Naive thymus-derived CD4-positive, alpha-beta T cell (primary cell): ENCODE measurements around the gene DUSP11. TPM values are rescaled to one million over a fixed set of nuclear protein-coding genes. Genes with fewer than 3 reads are reported as not detected.

ENCODE experiments used
- ATAC-seq: fragments of 150-1000 bp; cut with Tn5 transposase; 2 replicates; pipeline ENCODE4 v1.10.0; 2021; ENCODE audit warnings: mild to moderate bottlenecking, moderate library complexity
- CTCF ChIA-PET: fragments of 350-600 bp; sonication (Branson Sonifier 250); formaldehyde crosslinking; loops from one replicate; lab custom pipeline; 2021; ENCODE audit warnings: antibody characterized with exemption; lab: Charles Lee
- POLR2A ChIA-PET: fragments of 350-600 bp; sonication (Branson Sonifier 250); formaldehyde crosslinking; loops from one replicate; lab custom pipeline; 2021; ENCODE audit warnings: antibody characterized with exemption, inconsistent platforms; lab: Charles Lee
- DNase-seq, 9 donors: peaks; one replicate each; pipeline versions ENCODE4 v3.0.0 to v3.0.0-alpha.2; 2020 to 2022; ENCODE audit warnings: mixed read lengths in 1 of 9
- H3K27ac ChIP-seq: one replicate; pipeline ENCODE4 v1.7.0; 2013; ENCODE audit warnings: mild to moderate bottlenecking, low read depth, low read length, moderate library complexity
- H3K27me3 ChIP-seq, 2 donors: one replicate each; pipeline ENCODE4 v1.7.0; 2013; ENCODE audit warnings: low read length in 2 of 2, mild to moderate bottlenecking in 2 of 2, moderate library complexity in 2 of 2; ENCODE audit not compliant: control insufficient read depth in 2 of 2, insufficient read depth in 2 of 2
- H3K36me3 ChIP-seq, 3 experiments: 1 replicate in 2 of 3; 2 replicates in 1 of 3; pipeline ENCODE4 v1.7.0; 2013; ENCODE audit warnings: low read length in 3 of 3, mild to moderate bottlenecking in 3 of 3, moderate library complexity in 1 of 3; ENCODE audit not compliant: insufficient read depth in 3 of 3, control insufficient read depth in 2 of 3
- H3K4me1 ChIP-seq, 2 donors: one replicate each; pipeline ENCODE4 v1.7.0; 2013; ENCODE audit warnings: low read length in 2 of 2, mild to moderate bottlenecking in 2 of 2, moderate library complexity in 1 of 2; ENCODE audit not compliant: control insufficient read depth in 2 of 2, insufficient read depth in 2 of 2
- H3K4me3 ChIP-seq: 2 replicates; pipeline ENCODE4 v1.7.0; 2013; ENCODE audit warnings: mild to moderate bottlenecking, low read length
- H3K9me3 ChIP-seq, 3 experiments: 1 replicate in 2 of 3; 2 replicates in 1 of 3; pipeline ENCODE4 v1.7.0; 2013; ENCODE audit warnings: low read length in 3 of 3; ENCODE audit not compliant: control insufficient read depth in 2 of 3
- H3K27ac Mint-ChIP-seq, 9 donors: one replicate each; pipeline ENCODE4 v1.8.0; 2020 to 2022; ENCODE audit warnings: mixed read lengths in 9 of 9, mild to moderate bottlenecking in 8 of 9, moderate library complexity in 5 of 9, inconsistent platforms in 2 of 9
- H3K27me3 Mint-ChIP-seq, 5 donors: one replicate each; pipeline ENCODE4 v1.8.0; 2021 to 2022; ENCODE audit warnings: mixed read lengths in 5 of 5, mild to moderate bottlenecking in 1 of 5
- H3K36me3 Mint-ChIP-seq, 5 donors: one replicate each; pipeline ENCODE4 v1.8.0; 2020 to 2022; ENCODE audit warnings: mixed read lengths in 5 of 5, mild to moderate bottlenecking in 3 of 5, inconsistent platforms in 1 of 5
- H3K4me1 Mint-ChIP-seq, 7 donors: one replicate each; pipeline ENCODE4 v1.8.0; 2020 to 2022; ENCODE audit warnings: mixed read lengths in 7 of 7, mild to moderate bottlenecking in 3 of 7, inconsistent platforms in 1 of 7
- H3K4me3 Mint-ChIP-seq, 10 donors: one replicate each; pipeline ENCODE4 v1.8.0; 2020 to 2022; ENCODE audit warnings: mild to moderate bottlenecking in 10 of 10, mixed read lengths in 10 of 10, moderate library complexity in 6 of 10, inconsistent platforms in 2 of 10
- H3K9me3 Mint-ChIP-seq, 11 donors: one replicate each; pipeline ENCODE4 v1.8.0; 2020 to 2022; ENCODE audit warnings: mixed read lengths in 11 of 11, mild to moderate bottlenecking in 4 of 11, inconsistent platforms in 1 of 11, moderate library complexity in 1 of 11
- intact Hi-C, 2 donors: fragments of 100-400 bp; cut with micrococcal nuclease; formaldehyde crosslinking; loops; one replicate each; pipeline ENCODE4 v1.15.1; 2023
- polyA plus RNA-seq, 2 donors: library from polyadenylated mRNA; unstranded; fragments of 300-500 nt; fragmentation: Illumina TruSeq; gene quantifications; one replicate each; pipeline ENCODE4 v1.2.3, GENCODE V29; 2021
- total RNA-seq, 6 experiments: library from RNA in 5 of 6; stranded (reverse) in 5 of 6; gene quantifications; 1 replicate in 5 of 6; 2 replicates in 1 of 6; pipeline ENCODE4 v1.2.3 and lab custom pipeline; 2021 to 2026

The DUSP11 gene
- total and polyA plus RNA-seq, 7 experiments from 2014 or later, result 32.0 to 70.9 (median 44.5) TPM

- ATAC-seq (no peak), DNase-seq (no peak)
- POLR2A ChIA-PET, result no interaction called here
- Histone ChIP-seq H3K9me3 (no peaks in the 10 kb centered on the region), H3K36me3 (peaks cover 0 to 42% (median 13%) of the 10 kb centered on the region in 3 experiments), H3K4me1 (no peaks in the 10 kb centered on the region), H3K27me3 (no peaks in the 10 kb centered on the region), H3K4me3 (no peak overlapping the region), H3K27ac (no peak overlapping the region)
- peaks cover 20 to 74% (median 34%) of the 10 kb centered on the region in 5 donors for H3K36me3 Mint-ChIP-seq
- CTCF ChIA-PET, result interaction anchor here (0.6 to 0.7 kb wide), 2 partner anchors 11 to 274 kb away, joined by 3 read pairs; no protein-coding TSS in a partner anchor
- intact Hi-C loops, result no loop called here
- H3K9me3 Mint-ChIP-seq, result peaks cover 0 to 4% (median 0%) of the 10 kb centered on the region in 11 donors
- no peak overlapping the region for H3K4me3 Mint-ChIP-seq
- peaks cover 0 to 7% (median 0%) of the 10 kb centered on the region in 7 donors for H3K4me1 Mint-ChIP-seq
- no peaks in the 10 kb centered on the region for H3K27me3 Mint-ChIP-seq
- no peak overlapping the region for H3K27ac Mint-ChIP-seq
Measured at GRCh38 chr2:73749314-73749713, 30.6 kb downstream of the DUSP11 start.

- H3K27ac ChIP-seq, result no peak overlapping the region
- ATAC-seq (no peak), DNase-seq (no peak)
- H3K9me3 Mint-ChIP-seq, result peaks cover 0 to 4% (median 0%) of the 10 kb centered on the region in 11 donors
- intact Hi-C loops, result no loop called here
- H3K4me1 Mint-ChIP-seq, result peaks cover 0 to 7% (median 0%) of the 10 kb centered on the region in 7 donors
- H3K9me3 ChIP-seq, result no peaks in the 10 kb centered on the region
- H3K4me3 Mint-ChIP-seq, result no peak overlapping the region
- no peaks in the 10 kb centered on the region for H3K27me3 ChIP-seq
- H3K4me3 ChIP-seq, result no peak overlapping the region
- H3K27me3 Mint-ChIP-seq, result no peaks in the 10 kb centered on the region
- peaks cover 0 to 25% (median 13%) of the 10 kb centered on the region in 3 experiments for H3K36me3 ChIP-seq
- POLR2A ChIA-PET, result interaction anchor here (2.0 kb wide), 1 partner anchor 10 kb away, joined by 8 read pairs; no protein-coding TSS in a partner anchor
- H3K27ac Mint-ChIP-seq, result no peak overlapping the region
- no peaks in the 10 kb centered on the region for H3K4me1 ChIP-seq
- CTCF ChIA-PET, result no interaction called here
- H3K36me3 Mint-ChIP-seq, result peaks cover 13 to 64% (median 43%) of the 10 kb centered on the region in 5 donors
Measured at GRCh38 chr2:73746877-73747208, 33.1 kb downstream of the DUSP11 start.

- Histone ChIP-seq H3K27me3 (no peaks in the 10 kb centered on the region), H3K9me3 (no peaks in the 10 kb centered on the region), H3K36me3 (peaks cover 0 to 23% (median 13%) of the 10 kb centered on the region in 3 experiments), H3K27ac (no peak overlapping the region), H3K4me3 (no peak overlapping the region), H3K4me1 (no peaks in the 10 kb centered on the region)
- ATAC-seq, result no peak
- no peak for DNase-seq
- H3K36me3 Mint-ChIP-seq, result peaks cover 13 to 67% (median 48%) of the 10 kb centered on the region in 5 donors
- peaks cover 0 to 5% (median 0%) of the 10 kb centered on the region in 11 donors for H3K9me3 Mint-ChIP-seq
- no peak overlapping the region for H3K27ac Mint-ChIP-seq
- H3K4me3 Mint-ChIP-seq, result no peak overlapping the region
- intact Hi-C loops, result no loop called here
- POLR2A ChIA-PET, result interaction anchor here (2.0 kb wide), 1 partner anchor 11 kb away, joined by 8 read pairs; no protein-coding TSS in a partner anchor
- H3K27me3 Mint-ChIP-seq, result no peaks in the 10 kb centered on the region
- H3K4me1 Mint-ChIP-seq, result peaks cover 0 to 7% (median 0%) of the 10 kb centered on the region in 7 donors
- CTCF ChIA-PET, result no interaction called here
Measured at GRCh38 chr2:73746015-73746876, 33.7 kb downstream of the DUSP11 start.

GRCh38 chr2:73740767-73741166, 39.1 kb downstream of the DUSP11 start:
- Histone ChIP-seq H3K9me3 (no peaks in the 10 kb centered on the region), H3K27me3 (no peaks in the 10 kb centered on the region), H3K4me3 (no peak overlapping the region), H3K4me1 (peaks cover 8 to 12% of the 10 kb centered on the region in 2 donors), H3K27ac (no peak overlapping the region), H3K36me3 (peaks cover 0 to under 1% (median 0%) of the 10 kb centered on the region in 3 experiments)
- intact Hi-C loops, result no loop called here
- H3K27ac Mint-ChIP-seq, result no peak overlapping the region
- CTCF ChIA-PET, result no interaction called here
- ATAC-seq, result no peak
- H3K4me1 Mint-ChIP-seq, result peaks cover 11 to 25% (median 18%) of the 10 kb centered on the region in 7 donors
- H3K9me3 Mint-ChIP-seq, result peaks cover 0 to 8% (median 2%) of the 10 kb centered on the region in 11 donors
- no peak overlapping the region for H3K4me3 Mint-ChIP-seq
- no peak for DNase-seq
- POLR2A ChIA-PET, result interaction anchor here (0.6 kb wide), 1 partner anchor 15 kb away, joined by 4 read pairs; no protein-coding TSS in a partner anchor
- peaks cover 0 to 2% (median 0%) of the 10 kb centered on the region in 5 donors for H3K27me3 Mint-ChIP-seq
- peaks cover under 1 to 48% (median 37%) of the 10 kb centered on the region in 5 donors for H3K36me3 Mint-ChIP-seq

- no peak for DNase-seq
- H3K4me3 Mint-ChIP-seq, result peak overlapping the region in 1 of 10 donors; percentile 60
- peaks cover 0 to 38% (median 25%) of the 10 kb centered on the region in 5 donors for H3K36me3 Mint-ChIP-seq
- Histone ChIP-seq H3K27ac (no peak overlapping the region), H3K27me3 (no peaks in the 10 kb centered on the region), H3K4me3 (no peak overlapping the region), H3K4me1 (peaks cover 8 to 14% of the 10 kb centered on the region in 2 donors), H3K9me3 (no peaks in the 10 kb centered on the region), H3K36me3 (no peaks in the 10 kb centered on the region)
- H3K9me3 Mint-ChIP-seq, result peaks cover 0 to 8% (median 1%) of the 10 kb centered on the region in 11 donors
- H3K4me1 Mint-ChIP-seq, result peaks cover 11 to 31% (median 18%) of the 10 kb centered on the region in 7 donors
- intact Hi-C loops, result loop anchor here in 1 of 2 donors (5.0 kb wide), 3 partner anchors 458 to 913 kb away; partner anchors contain the start of genes EXOC6B, MTHFD2 and SEMA4F
- peaks cover 0 to 2% (median 0%) of the 10 kb centered on the region in 5 donors for H3K27me3 Mint-ChIP-seq
- ATAC-seq, result no peak
- CTCF ChIA-PET, result no interaction called here
- POLR2A ChIA-PET, result no interaction called here
- peak overlapping the region in 1 of 9 donors; percentile 20 for H3K27ac Mint-ChIP-seq
Measured at GRCh38 chr2:73739101-73739500, 40.8 kb downstream of the DUSP11 start.
